Central memory CD4-positive, alpha-beta T cell (primary cell): ENCODE results near the gene ABCC11.

Experiments
- DNase-seq: peaks from one replicate; pipeline ENCODE4 v3.0.0; 2022
- total RNA-seq, 3 experiments: gene quantifications; one replicate each; lab custom pipeline; 2026; lab: John Stamatoyannopoulos, UW

ABCC11 gene
- 0.05 to 0.77 (median 0.14) reads per million in 3 experiments for total RNA-seq

DNA sequence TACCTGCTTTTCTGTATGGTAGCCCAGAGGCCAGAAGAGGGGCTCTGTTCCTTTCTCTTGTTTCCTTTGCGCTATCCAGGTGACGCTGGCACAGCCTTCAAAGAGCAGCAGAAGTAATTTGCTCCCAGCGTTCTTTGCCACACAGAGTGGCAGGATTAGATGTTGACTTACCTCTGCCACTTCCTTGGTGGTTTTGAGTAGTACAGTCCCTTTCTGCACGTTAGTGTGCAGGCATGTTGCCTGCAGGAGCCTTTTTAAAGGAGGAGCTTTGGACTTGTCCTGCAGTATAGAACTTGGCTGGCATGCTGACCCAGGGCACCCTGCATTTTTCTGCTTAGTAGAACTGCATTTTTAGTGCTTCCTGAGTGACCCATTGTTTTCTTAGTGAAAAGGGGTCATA is at the start of gene ABCC11:
Gene ABCC11 (minus strand): TSS at position 229 of the 400 bp plus-strand sequence. CDS start 15,618 bp downstream, outside the sequence.
- DNase-seq, result no peak

DNA sequence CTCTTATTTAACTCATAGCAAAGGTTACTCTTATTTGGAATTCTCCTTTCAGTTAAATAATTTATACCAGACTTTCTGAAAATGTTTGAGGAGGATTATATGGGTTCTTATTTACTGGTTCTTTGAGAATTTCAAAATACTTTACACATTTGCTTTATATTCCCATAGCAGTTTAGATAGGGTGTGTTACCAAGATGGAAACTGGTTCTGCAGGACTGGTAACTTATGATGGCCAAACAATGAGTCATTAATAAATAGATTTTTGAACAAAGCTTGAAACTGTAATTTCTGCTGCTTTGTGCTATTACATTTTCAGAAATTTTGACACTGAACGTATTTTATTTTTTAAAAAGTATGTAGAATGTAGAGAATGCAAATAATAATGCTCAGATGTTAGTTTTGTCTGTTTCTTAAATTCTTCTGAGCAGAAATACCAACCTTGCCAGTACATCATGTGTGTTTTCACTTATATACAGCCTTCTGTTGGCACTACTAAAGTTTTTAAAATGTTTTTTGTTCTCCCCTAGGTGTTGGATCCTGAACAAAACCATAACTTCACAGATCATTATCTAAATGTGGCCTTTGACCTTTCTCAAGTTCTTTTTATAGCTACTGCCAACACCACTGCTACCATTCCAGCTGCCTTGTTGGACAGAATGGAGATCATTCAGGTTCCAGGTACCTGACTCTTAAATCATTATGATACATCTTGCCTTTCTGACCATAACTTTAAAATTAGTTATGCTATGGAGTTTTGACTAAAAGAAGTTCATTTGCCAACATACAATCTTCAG is 48.3 kb upstream of the ABCC11 start:
- no peak for DNase-seq

DNA sequence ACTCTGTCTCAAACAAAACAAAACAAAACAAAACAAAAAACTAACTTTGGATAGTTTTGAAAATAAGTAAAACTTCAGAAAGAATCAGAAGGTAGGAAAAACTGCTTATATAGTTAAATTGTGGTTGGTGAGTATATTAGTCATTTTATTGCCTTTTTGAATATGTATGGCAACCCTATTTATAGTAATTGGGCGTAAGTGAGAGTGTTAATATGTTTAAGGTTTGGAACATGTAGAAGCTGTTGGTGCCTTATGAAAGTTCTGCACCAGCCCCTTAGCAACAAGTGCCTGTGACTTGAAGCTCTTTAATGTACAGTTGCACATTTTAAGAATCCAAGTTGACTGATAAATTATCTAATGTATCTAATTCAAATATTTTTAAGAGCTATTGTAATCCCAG is 47.4 kb upstream of the ABCC11 start:
- DNase-seq, result no peak

DNA sequence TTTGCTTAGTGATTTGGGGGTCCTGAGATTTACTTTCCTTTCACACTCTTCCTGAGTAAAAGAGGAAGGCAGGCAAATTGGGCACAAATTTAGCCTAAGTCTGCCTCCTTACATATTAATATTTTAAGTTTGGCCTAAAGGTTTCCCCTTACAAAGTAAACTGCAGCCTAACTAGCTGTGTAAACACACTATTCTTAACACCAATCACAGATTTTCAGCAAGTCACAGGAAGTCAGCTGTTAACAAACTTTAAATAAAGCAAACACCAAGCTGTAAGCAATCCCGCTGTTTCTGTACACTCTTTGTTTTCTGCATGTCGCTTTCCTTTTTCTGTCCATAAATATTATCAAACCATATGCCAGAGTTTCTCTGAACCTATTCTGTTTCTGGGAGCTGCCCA is 45.1 kb upstream of the ABCC11 start:
- no peak for DNase-seq

DNA sequence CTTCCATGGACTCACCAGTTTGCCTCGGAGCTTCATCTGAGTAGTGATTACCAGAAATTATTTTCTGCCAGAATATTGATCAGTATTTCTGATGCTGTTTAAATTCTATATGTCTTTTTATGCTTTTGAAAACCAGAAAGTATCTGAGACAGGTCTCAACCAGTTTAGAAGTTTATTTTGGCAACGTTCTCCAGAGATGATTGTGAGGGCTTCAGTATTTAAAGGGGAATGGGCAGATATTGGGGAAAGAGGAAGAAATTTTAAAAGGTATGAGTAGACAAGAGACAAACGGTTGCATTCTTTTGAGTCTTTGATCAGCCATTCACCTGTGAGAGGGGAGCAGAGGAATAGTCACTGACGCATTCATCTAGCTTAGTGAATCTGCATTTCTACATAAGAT is 44.4 kb upstream of the ABCC11 start:
- DNase-seq, result no peak

DNA sequence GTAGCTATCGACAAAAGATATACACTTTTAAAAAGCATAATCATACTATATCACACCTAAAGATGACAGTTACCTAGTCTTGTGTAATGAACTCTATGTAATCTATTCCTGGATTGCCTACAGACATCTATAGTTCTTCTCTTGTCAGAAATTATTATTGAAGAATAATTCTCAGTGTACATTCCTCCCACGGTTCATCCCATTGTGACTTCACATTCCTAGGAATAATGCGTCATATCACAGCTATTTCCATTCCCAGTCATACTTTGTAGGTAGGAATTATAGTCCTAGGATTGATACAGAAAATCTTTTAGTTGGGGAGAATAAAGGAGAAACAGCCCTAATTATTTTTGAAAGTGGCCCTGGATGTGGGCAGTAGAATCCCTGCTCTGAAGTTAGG is 44.0 kb upstream of the ABCC11 start:
- no peak for DNase-seq

DNA sequence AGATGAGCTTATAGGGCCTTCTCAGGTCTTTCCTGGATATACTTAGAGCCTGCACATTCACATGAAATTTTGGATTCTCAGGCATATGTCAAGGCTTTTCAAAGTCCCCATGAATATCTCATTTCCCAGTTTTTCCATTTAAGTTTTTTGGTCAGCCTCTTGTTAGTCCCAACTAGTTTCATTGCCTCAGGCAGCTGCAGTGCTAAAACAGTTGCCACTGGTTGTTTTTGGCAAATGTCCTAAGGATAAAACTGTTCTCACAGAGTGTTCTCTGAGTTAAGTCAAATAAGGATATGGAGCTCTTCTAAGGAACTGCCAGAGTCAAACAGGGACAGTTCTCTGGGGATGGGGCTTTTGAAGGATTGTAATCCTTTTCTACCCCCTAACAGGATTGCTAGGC is 39.9 kb upstream of the ABCC11 start:
- DNase-seq, result no peak

DNA sequence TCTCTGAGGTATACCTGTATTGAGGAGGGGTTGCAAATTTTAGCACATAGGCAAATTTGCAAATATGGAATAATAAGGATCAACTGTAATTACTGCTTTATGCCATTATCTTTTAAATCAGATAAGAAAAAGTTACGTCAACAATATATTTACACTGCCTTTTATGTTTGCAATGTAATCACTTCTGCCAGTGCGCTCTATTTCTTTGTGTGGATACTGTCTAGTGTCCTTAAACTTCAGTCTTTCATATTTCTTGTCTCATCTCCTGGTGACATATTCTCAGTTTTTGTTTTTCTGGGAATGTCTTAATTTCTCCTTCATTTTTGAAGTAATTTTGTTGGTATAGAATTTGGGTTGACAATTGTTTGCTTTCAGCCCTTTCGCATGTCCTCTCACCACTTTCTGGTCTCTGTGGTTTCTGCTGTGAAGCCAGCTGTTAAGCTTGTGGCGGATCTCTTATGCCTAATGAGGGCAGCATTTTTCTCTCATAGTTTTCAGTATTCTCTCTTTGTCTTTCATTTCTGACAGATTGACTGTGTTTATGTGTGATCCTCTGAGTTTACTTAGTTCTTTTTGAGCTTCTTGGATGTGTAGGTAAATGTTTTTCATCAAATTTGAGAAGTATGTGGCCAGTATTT is 37.6 kb upstream of the ABCC11 start:
- no peak for DNase-seq

DNA sequence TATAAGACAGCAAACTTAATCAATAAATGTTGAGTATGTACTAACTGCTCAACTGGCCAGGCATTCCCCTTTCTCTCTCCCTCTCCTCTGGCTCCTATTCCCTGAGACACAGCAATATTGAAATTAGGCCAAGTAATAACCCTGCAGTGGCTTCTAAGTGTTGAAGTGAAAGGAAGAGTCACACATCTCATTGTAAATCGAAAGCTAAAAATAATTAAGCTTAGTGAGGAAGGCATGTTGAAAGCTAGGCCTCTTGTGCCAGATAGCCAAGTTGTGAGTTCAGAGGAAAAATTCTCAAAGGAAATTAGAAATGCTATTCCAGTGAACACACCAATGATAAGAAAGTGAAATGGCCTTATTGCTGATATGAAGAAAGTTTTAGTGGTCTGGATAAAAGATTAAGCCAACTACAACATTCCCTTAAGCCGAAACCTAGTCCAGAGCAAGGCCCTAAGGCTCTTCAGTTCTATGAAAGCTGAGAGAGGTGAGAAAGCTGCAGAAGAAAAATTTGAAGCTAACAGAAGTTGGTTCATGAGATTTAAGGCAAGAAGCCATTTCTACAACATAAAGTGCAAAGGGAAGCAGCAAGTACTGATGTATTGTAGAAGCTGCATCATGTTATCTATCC is 35.4 kb upstream of the ABCC11 start:
- DNase-seq, result no peak

DNA sequence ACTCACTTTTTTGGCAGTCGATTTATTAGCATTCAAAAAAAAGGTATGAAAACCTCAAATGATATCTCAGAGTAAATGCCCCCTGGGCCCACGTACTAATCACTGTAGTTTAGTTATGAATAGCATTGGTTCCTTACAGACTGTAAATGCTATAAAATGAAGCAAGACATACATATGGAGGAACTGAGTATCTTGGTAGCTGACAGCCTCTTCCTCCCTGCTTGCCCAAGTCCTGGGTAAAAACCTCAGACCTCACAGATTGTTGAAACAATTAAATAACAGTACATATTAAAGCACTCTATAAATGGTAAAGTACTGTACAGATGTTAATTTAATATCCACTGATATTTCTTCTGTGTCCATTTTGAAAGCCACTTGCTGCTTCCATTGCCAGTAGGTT is 33.2 kb upstream of the ABCC11 start:
- no peak for DNase-seq

DNA sequence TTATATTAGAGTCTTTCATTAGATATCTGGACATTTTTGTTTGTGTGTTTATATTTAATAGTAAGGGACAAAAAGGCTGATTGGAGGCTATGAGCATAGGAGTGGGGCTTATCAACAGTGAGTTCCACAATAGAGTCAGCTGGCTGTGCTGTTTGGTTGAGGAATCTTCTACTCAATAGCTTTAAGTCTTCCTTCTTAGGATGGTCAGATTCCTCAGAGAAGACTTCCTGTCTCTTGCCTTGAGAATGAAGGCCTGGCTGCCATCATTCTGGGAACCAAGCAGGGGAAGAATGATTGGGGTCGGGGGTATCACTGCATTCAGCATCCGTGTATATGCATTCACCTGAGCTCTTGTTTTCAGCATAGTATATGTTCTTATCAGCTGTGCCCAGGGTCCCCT is 31.9 kb upstream of the ABCC11 start:
- no peak for DNase-seq

DNA sequence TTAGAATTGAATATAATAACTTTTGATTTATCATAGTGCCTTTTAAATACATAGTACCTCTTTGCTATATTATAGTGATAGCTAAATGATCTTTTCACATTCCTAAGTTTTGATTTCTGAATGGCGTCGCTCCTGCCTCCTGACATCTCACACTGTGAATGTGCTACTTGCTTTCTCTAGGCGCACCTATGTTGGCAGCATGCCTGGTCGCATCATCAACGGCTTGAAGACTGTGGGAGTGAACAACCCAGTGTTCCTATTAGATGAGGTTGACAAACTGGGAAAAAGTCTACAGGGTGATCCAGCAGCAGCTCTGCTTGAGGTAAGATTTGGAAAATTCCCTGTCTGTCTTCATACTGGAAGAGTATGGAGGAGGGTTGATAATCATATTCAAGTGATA is 29.8 kb upstream of the ABCC11 start:
- no peak for DNase-seq

DNA sequence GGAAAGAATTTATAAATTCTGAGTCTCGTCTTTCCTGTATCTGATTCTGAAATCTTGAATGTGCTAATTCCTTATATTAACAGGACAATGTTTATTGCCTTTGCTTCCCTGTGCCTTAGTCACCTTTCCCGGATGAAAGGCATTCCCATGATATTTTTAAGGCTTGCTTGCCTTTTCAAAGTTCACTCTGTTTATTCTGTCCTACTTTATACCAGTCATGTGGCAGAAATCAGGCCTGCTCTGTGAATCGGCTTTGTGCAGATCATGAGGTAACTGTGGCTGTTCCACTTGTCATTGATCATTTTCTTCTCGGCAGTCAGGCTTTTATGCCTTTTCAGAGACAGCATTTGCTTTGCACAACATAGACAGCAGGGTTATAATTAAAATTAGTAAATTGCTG is 28.8 kb upstream of the ABCC11 start:
- DNase-seq, result no peak

DNA sequence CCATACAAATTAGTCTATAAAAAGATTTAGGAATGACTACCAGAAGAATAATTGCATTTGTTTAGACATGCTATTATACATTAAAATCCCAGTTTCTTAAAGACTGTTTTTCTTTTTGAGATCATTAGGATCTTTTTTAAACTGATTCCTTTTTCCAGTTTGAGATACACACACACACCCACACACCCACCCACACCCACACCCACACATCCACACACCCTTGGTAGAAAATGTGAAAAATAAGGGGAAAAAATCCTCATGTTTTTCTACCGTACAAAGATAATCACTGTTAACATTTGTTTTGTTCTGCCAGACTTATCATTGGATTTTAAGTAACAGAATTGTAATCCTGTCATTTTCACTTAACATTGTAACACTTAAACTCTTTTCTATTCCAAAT is 27.1 kb upstream of the ABCC11 start:
- DNase-seq, result no peak

DNA sequence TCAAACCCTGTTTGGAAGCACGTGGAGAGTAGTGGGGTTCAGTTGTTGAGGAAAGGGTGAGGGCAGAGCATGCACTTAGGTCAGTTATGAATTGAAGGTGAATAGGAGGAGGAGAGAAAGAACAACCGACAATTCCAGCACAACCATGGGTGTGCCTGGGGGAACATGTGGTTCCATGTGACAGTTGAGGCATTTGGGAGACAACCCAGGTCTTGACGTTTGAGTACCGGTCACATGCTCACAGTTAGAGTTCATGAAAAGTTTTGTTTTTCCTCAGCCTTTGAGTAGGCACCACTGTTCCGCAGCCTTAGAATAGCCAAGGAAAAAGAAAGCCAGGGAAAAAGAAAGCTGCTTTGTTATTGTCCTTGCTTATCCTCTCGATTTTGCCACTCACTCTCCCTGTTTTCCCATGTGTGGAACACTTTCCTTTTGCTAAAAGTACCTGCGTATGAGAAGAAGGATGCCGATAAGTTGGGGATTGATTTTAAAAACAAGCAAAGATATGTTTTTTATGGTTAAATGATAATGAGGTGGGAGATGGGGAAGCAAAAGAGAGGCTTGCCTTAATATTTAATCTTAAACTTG is 25.6 kb upstream of the ABCC11 start:
- no peak for DNase-seq

DNA sequence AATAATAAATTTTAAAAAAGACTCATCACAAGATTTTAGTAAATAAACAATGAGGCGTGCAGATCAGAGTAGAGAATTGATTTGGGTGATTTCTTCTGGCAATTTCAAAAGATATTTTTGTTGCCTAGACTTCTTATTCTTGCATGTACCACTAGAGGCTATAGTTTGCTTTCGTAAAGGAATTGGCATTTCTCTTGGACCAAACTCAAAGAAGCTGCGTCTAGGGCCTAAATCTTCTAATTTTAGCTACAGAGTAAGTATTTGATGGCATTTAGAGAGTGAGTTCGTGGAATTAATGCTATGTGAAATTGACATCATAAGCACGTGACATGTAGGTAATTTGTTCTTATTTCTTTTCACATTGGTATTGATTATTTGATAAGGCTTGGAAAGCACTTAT is 24.4 kb upstream of the ABCC11 start:
- DNase-seq, result no peak

DNA sequence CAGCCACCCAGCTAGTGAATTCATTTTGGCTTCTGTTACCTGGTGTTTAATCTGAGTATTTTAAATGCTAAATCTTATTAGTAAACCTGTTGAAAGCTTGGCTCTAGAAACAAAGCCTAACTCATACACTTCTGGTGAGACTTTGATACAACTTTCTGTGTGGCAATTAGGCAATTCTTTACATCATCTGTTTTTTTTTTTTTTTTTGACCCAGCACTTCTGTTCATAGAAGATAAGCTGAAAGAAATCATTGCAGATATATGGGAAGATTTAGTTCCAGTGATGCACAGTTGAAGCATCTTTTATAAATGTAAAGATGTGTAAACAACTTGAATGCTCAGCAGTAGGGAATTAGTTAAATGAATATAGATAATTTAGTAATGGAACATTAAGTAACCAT is 21.7 kb upstream of the ABCC11 start:
- no peak for DNase-seq

DNA sequence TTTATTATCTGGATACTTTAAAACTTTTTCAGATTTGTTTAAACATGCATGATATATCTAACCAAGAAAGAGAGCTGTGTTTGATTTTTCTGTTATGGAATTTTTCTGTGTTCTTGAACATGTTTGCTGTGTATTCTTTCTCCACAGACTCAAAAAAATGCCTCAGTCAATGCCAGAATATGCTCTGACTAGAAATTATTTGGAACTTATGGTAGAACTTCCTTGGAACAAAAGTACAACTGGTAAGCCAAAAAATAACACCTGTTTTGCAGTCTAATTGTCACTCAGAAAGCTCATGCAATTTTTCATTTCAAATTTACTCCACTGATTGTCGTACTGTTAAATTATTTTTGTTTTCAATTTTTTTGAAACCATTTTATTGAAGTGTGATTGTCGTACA is 15.3 kb upstream of the ABCC11 start:
- DNase-seq, result no peak

DNA sequence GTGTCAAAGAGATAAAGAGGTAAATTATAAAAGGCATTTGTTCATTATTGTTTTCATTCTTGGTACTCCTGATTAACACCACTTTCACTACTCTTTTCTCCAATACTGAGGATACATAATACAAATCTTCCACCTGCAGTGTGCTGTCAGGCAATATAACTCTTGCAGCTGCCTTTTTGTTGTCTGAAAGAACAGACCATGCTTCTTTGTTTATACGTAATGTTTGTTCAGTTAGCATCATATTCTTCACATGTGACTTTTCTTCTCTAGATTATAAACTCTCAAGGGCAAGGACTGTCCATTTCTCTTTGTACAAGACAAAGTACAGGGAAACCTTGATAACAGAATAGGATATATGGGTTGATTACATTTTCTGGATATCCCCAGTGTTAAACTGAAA is 14.2 kb upstream of the ABCC11 start:
- DNase-seq, result no peak

DNA sequence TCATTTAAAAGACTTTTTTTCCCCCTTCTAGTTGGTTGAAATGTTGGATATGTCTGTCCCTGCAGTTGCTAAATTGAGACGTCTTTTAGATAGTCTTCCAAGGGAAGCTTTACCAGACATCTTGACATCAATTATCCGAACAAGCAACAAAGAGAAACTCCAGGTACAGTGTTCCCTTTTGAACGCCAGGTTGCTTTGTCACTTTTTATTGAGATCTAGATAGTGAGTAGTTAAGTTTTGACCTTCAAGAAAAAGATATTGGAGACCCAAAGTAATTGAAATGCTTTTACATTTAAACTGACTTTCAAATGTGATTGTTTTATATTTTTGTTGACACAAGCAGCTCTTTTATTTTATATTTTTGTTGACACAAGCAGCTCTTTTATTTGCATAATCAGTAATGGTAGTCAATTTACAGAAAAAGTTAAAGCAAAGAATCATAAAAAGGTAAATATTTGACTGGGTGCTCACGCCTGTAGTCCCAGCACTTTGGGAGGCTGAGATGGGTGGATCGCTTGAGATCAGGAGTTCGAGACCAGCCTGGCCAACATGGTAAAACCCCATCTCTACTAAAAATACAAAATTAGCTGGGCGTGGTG is 9.3 kb upstream of the ABCC11 start:
- no peak for DNase-seq

DNA sequence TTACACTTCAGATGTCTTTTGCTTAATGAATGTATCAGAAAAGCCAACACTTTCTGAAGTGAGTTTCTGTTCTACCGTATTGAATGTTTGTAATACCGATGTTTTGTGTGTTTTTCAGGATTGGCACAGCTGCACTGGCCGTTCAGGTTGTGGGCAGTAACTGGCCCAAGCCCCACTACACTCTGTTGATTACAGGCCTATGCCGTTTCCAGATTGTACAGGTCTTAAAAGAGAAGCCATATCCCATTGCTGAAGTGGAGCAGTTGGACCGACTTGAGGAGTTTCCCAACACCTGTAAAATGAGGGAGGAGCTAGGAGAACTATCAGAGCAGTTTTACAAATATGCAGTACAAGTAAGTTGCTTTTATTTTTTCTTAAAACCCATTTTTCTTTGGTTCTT is 4.7 kb upstream of the ABCC11 start:
- DNase-seq, result no peak

DNA sequence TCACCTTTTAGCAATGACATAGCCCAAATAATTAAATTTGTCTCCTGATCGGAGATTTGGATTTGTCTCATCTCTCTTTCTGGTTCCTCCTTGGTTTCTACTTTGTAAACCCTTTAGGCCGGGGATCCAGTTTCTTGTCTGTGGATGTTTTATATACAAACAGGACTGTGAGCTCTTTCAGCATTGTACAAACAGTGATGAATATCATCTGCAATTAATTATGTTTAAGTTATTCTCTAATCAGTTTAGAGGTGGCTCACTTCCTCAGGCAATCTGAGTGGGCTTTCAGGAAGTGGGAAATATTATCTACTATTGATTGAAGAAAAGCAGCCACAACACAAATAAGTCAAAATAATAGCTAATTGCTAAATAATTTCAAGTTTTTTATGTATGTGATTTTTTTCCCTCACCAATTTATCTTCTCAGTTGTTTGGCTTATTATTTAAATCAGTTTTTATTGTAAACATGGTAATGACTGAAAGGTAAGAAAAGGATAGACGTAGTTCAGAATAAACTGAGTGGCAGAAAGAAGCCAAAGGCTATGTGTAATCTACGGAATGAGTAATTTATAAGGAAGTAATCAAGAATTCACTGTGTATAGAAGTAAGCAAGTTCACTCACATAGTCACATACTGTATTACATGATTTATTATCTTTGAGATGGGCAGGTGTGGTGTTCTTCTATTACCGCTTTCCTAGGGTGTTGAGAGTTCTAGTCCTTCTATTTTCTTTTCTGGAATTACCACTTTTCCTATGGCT is 3.4 kb upstream of the ABCC11 start:
- no peak for DNase-seq

DNA sequence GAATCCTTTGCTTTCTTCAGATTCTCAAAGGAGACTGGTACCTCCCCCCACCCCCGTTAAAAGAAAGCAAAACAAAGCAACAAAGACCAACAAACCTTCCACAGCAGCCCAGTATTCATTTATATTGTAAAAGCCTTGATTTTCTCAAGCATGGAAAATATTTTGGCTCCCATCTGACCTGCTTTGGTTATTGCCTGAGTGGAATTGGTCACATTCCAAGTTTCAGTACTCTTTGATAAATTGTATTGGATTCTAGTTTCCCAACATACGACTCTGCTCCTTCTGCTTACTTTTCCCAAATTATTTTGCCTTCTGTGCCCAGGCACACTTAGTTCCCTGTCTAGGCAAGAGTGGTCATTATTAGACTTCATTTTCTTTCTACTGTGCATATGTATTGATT is 1.3 kb downstream of the ABCC11 start:
- DNase-seq, result no peak
